ENCODE measurements around the gene ARMC6. TPM values are rescaled to one million over a fixed set of nuclear protein-coding genes. Genes with fewer than 3 reads are reported as not detected.
A peak's percentile ranks its signal among the peaks of the same experiment; 100 is the strongest.

The ARMC6 gene
- total and polyA plus RNA-seq, 2 experiments from 2014 or later = 26.4 to 30.8 TPM

- Histone ChIP-seq H2AFZ (no peak overlapping the region), H4K20me1 (ENCODE audit: insufficient read depth, poor library complexity, severe bottlenecking) (no peaks in the 10 kb centered on the region), H3K79me2 (no peaks in the 10 kb centered on the region), H3K9me2 (replicated peaks; ENCODE audit: insufficient read depth) (no peaks in the 10 kb centered on the region), H3K4me1 (ENCODE audit: insufficient read depth) (no peaks in the 10 kb centered on the region), H3K4me3 (no peak overlapping the region), H3K4me2 (no peak overlapping the region), H3K36me3 (replicated peaks; ENCODE audit: insufficient read depth, low read depth) (no peaks in the 10 kb centered on the region), H3K9me3 (ENCODE audit: low read depth) (no peaks in the 10 kb centered on the region), H3K27ac (no peak overlapping the region), H3K27me3 (no peaks in the 10 kb centered on the region)
- 88% methylated on average over 11 of the region's 14 CpGs for WGBS (ENCODE audit: low lambda C conversion rate, missing lambda C conversion rate)
- TF ChIP-seq EZH2 (IDR thresholded peaks at IDR 0.05; ENCODE audit: borderline replicate concordance) = no peak
- DNase-seq (ENCODE audit: low spot score) = no peak
Measured at GRCh38 chr19:18999016-18999758, 34.2 kb upstream of the ARMC6 start.

GRCh38 chr19:18999896-19000620 lies 33.3 kb upstream of the ARMC6 start:
- Histone ChIP-seq H3K27me3 (no peaks in the 10 kb centered on the region), H4K20me1 (ENCODE audit: insufficient read depth, poor library complexity, severe bottlenecking) (no peaks in the 10 kb centered on the region), H3K27ac (no peak overlapping the region), H3K4me3 (no peak overlapping the region), H3K4me2 (no peak overlapping the region), H3K36me3 (replicated peaks; ENCODE audit: insufficient read depth, low read depth) (no peaks in the 10 kb centered on the region), H3K9me2 (replicated peaks; ENCODE audit: insufficient read depth) (no peaks in the 10 kb centered on the region), H3K79me2 (no peaks in the 10 kb centered on the region), H2AFZ (no peak overlapping the region), H3K4me1 (ENCODE audit: insufficient read depth) (no peaks in the 10 kb centered on the region), H3K9me3 (ENCODE audit: low read depth) (no peaks in the 10 kb centered on the region)
- DNase-seq (ENCODE audit: low spot score) = no peak
- WGBS (ENCODE audit: low lambda C conversion rate, missing lambda C conversion rate) = 93% methylated on average over 11 of the region's 11 CpGs
- peak; percentile 19 for TF ChIP-seq CTCF (IDR thresholded peaks at IDR 0.05; ENCODE audit: poor library complexity)
- no peak for TF ChIP-seq EZH2phosphoT487 (IDR thresholded peaks at IDR 0.05; ENCODE audit: low read depth, severe bottlenecking, unreplicated experiment)
- no peak for TF ChIP-seq EZH2 (IDR thresholded peaks at IDR 0.05; ENCODE audit: borderline replicate concordance)

GRCh38 chr19:19004144-19004543 lies 29.3 kb upstream of the ARMC6 start:
- no peaks in the 10 kb centered on the region for H3K9me2 ChIP-seq (replicated peaks; ENCODE audit: insufficient read depth)
- H4K20me1 ChIP-seq (ENCODE audit: insufficient read depth, poor library complexity, severe bottlenecking) = no peaks in the 10 kb centered on the region
- WGBS (ENCODE audit: low lambda C conversion rate, missing lambda C conversion rate) = 94% methylated on average over 18 of the region's 18 CpGs
- no peaks in the 10 kb centered on the region for H3K4me1 ChIP-seq (ENCODE audit: insufficient read depth)
- H3K36me3 ChIP-seq (replicated peaks; ENCODE audit: insufficient read depth, low read depth) = no peaks in the 10 kb centered on the region
- no peaks in the 10 kb centered on the region for H3K9me3 ChIP-seq (ENCODE audit: low read depth)
- no peak overlapping the region for H3K27ac ChIP-seq
- TF ChIP-seq CTCF (IDR thresholded peaks at IDR 0.05; ENCODE audit: poor library complexity) (no peak), EZH2 (IDR thresholded peaks at IDR 0.05; ENCODE audit: borderline replicate concordance) (no peak), EZH2phosphoT487 (IDR thresholded peaks at IDR 0.05; ENCODE audit: low read depth, severe bottlenecking, unreplicated experiment) (no peak)
- no peak for DNase-seq (ENCODE audit: low spot score)
- H3K4me2 ChIP-seq = no peak overlapping the region
- H3K79me2 ChIP-seq = no peaks in the 10 kb centered on the region
- H2AFZ ChIP-seq = no peak overlapping the region
- H3K27me3 ChIP-seq = no peaks in the 10 kb centered on the region
- no peak overlapping the region for H3K4me3 ChIP-seq

- Histone ChIP-seq H3K9me2 (replicated peaks; ENCODE audit: insufficient read depth) (no peaks in the 10 kb centered on the region), H3K4me1 (ENCODE audit: insufficient read depth) (no peaks in the 10 kb centered on the region), H4K20me1 (ENCODE audit: insufficient read depth, poor library complexity, severe bottlenecking) (no peaks in the 10 kb centered on the region), H3K4me2 (no peak overlapping the region), H3K4me3 (no peak overlapping the region), H3K9me3 (ENCODE audit: low read depth) (no peaks in the 10 kb centered on the region), H3K27me3 (no peaks in the 10 kb centered on the region), H3K27ac (no peak overlapping the region), H3K36me3 (replicated peaks; ENCODE audit: insufficient read depth, low read depth) (no peaks in the 10 kb centered on the region), H3K79me2 (no peaks in the 10 kb centered on the region), H2AFZ (no peak overlapping the region)
- 91% methylated on average over 3 of the region's 3 CpGs for WGBS (ENCODE audit: low lambda C conversion rate, missing lambda C conversion rate)
- no peak for DNase-seq (ENCODE audit: low spot score)
- TF ChIP-seq EZH2phosphoT487 (IDR thresholded peaks at IDR 0.05; ENCODE audit: low read depth, severe bottlenecking, unreplicated experiment) (no peak), CTCF (IDR thresholded peaks at IDR 0.05; ENCODE audit: poor library complexity) (no peak), EZH2 (IDR thresholded peaks at IDR 0.05; ENCODE audit: borderline replicate concordance) (no peak)
Measured at GRCh38 chr19:19006213-19006612, 27.2 kb upstream of the ARMC6 start.
